GM21390 (cell line): ENCODE data around the gene UQCR11.

Experiments
- ATAC-seq: cut with Tn5 transposase; IDR thresholded peaks from one replicate; pipeline ENCODE4 v1.9.1; 2021; ENCODE audit not compliant: unreplicated experiment

UQCR11 gene

DNA sequence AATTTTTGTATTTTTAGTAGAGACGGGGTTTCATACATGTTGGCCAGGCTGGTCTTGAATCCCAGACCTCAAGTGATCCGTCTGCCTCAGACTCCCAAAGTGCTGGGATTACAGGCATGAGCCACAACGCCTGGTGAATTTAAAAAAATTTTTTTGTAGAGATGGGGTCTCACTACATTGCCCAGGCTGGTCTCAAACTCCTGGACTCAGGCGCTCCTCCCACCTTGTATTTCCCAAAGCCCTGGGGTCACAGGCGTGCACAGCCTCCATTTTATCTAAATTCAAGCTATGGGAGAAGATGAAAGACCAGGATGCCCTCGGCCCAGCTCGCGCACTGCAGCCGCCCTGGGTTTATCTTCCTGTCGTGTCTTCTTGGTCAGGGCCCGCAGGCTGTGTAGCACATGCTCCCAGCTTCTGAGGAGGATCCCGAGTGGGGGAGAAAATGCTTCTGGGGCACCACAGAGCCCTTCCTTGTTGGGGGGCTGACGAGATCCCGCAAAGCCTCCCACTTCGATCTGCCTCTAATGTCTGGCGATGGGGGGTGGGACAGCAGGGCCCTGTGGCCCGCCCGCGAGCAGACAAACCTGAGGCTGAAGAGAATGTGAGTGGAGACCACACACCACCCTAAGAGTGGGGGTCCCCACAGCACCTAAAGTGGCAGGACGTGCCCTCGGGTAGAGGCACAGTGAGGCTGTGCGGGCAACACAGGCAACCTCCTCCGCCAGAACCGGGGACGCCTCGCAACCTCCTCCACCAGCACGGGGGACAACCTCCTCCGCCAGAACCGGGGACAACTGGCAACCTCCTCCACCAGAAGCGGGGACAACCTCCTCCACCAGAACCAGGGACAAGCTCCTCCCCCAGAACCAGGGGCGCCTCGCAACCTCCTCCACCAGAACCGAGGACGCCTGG is 31.3 kb upstream of the UQCR11 start:
- no peak for ATAC-seq

- no peak for ATAC-seq
Measured at GRCh38 chr19:1634938-1635243, 29.6 kb upstream of the UQCR11 start.

GRCh38 chr19:1634242-1634937 is 29.1 kb upstream of the UQCR11 start:
- no peak for ATAC-seq

DNA sequence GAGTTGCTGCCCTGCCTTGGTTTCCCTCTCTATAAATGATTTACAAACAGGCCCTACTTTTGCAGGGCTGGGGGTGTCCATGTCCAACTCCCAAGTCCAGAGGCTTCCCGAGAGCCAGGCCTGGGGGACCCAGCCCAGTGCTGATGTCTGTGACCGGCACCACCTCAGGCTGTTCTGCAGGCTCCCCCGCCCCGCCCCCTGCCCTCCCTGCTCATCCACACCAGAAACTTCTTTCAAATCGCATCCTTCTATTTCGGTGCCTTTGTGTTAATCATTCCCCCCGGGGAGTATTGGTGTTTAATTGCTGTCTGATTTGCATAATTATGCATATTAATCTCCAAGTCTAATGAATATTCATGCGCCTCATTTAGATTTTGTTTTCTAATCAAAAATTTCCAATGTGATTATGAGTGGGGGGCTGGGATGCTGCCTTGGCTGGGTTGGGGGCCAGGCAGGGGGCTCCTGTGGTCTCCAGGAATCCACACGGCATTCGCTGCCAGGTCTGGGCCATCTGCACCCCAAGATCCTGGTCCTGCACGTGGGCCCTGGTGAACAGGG is 28.1 kb upstream of the UQCR11 start:
- ATAC-seq, result no peak

DNA sequence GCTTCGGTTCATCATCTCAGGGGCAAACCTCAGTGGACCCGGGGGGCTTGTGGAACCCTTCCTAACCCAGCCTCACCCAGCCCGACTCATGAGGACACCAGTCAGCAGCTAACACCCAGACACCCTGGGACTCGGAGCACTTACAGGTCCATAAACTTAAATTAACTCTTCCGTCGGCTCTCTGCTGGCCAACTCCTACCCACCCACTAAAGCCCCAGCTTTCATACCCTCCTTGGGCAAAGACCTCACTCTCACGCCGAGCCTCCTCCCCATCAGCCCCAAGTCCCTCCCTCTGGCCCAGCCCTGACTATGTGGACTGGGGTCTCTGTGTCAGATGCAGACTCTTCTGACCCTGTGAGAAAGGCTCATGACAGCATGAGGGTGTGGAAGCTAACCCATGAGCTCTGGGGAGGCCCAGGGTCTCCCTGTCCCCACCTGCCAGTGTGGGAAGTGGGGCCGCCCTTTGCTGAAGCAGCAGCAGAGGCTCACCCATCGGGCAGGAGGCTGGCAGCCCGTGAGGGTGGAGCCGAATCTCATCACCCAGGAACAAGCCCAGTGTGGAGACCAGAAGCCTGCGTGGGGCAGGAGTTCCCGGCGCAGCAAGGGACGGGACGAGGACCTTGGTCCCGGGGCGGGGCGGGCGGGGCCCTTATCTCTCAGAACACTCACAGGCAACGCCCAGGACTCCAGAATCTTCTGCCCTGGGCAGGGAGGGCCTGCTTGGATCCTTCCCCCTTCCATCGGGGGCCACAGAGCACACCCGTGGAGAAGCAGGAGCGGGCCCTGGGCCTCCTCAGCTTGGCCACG is 27.4 kb upstream of the UQCR11 start:
- no peak for ATAC-seq

DNA sequence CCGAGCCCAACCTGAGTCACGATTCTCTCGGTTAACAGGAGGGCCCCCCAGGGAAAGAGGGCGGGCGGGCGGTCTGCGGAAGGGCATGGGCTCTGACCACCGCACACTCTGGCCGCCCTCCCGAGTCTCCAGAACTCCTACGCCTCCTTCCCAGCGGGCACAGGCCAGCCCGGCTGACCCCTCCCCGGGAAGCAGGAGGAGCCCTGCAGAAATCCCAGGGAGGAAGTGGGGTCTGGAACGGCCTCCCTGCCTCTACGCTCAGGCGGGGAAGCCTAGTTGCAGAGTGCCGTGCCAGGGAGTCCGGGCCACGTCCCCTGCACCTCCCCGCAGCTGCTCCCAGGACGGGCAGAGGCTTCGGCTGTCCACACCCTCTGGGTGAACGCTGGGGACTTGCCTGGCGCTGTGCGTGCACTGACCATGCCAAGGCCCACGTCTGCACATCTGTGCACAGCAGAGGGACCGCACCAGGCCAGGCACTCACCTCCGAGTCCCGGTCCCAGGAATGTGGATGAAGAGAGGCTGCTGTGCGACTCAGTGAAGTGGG is 26.4 kb upstream of the UQCR11 start:
- no peak for ATAC-seq

DNA sequence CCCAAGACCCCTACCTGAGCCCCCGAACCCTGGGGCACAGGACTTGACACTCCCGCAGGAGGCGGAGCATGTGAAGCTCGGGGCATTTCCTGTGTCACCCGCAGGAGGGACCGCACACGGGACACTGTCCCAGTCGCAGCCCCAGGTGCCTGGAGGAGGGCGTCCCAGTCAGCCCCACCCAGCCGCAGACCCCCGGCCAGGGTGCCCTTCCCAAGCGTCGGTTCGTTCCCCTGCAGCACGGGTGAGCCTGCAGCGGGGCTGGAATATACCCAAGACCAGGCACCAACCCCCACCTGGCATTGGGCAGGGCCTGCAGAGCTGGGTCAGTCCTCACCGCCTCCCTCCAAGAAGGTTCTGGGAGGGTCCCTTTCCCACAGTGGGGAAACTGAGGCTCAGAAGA is 25.5 kb upstream of the UQCR11 start:
- ATAC-seq, result no peak

DNA sequence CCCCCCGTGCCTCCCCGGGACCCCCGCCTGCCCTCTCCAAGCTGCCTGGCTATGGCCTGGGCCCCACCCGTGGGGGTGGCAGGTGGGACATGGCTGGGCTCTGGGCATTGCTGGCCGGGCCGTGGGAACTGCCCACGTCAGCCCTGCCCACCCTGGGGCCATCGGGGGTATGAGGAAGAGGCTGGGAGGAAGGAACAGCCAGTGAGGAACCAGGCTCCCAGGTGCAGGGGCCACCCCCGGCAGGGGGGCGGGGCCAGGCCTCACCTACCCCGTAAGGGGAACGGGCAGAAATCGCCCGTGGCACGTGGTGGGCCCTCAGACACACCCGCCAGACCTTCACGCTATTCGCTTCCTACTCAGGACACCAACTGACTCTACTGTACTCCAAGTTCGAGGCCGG is 24.8 kb upstream of the UQCR11 start:
- no peak for ATAC-seq

- no peak for ATAC-seq
Measured at GRCh38 chr19:1629256-1629808, 24.1 kb upstream of the UQCR11 start.

DNA sequence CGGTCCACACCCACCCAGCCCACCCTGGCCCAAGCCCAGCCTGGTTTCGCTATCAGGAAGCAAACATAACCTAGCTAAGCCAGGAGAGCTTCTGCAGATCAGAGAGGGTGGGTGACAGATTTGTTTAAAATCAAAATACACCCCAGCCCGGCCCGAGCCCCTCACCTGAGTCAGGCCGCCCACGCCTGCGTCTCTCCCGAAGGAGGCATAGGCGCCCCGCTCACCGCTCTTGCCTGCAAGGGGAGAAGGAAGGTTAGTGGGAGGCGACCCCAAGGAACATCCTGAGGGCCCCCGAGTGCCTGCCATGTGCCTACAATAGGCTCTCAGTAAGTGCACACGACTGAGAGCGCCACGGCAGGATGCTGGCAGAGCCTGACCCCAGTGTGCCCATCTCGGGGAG is 21.9 kb upstream of the UQCR11 start:
- no peak for ATAC-seq

GRCh38 chr19:1626417-1627010 is 21.3 kb upstream of the UQCR11 start:
- ATAC-seq, result no peak

- ATAC-seq, result no peak
Measured at GRCh38 chr19:1624458-1624857, 19.2 kb upstream of the UQCR11 start.

DNA sequence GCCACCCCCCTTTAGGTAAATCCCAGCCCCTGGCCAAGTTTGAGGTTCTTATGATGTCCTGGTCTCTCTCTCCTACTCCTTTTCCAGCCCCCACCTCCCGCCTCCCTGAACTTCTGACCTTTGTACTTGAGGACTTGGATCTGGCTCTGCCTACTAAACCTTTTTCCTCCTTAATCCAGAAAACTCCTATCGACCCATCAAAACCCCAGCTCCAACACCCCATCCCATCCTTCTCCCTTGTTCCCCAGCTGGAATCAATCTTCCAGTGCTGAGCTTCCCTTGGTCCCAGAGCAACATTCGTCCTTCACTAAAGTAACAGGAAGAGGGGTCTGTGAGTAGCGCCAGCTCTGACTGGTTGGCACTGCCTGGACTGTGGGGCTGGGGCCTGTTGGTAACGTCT is 17.3 kb upstream of the UQCR11 start:
- no peak for ATAC-seq

- no peak for ATAC-seq
Measured at GRCh38 chr19:1622007-1622406, 16.7 kb upstream of the UQCR11 start.

DNA sequence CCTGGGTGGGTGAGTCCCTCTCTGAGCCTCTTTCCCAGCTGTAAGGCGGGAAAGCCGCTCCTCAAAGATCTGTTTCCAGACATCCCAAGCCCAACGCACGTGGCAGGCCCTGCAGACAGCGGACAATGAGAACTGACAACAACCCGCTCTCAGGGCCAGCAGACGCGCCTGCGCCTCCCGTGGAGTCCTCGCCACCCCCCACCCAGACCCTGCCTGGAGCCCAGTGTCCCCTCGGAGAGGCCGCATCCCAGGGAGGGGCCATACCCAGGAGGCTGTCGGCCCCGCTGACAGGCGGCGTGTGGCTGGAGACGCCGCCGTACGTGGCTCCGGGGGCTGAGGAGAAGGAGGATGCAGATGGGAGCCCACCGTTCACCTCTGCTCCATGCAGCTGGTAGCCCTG is 16.3 kb upstream of the UQCR11 start:
- no peak for ATAC-seq

- ATAC-seq, result no peak
Measured at GRCh38 chr19:1621021-1621420, 15.8 kb upstream of the UQCR11 start.

GRCh38 chr19:1620502-1620901 is 15.2 kb upstream of the UQCR11 start:
- no peak for ATAC-seq

- no peak for ATAC-seq
Measured at GRCh38 chr19:1619703-1620102, 14.4 kb upstream of the UQCR11 start.

GRCh38 chr19:1619094-1619439 is 13.8 kb upstream of the UQCR11 start:
- no peak for ATAC-seq
